ENCODE results near the gene OR52E4. TPM values are rescaled to one million over a fixed set of nuclear protein-coding genes. Genes with fewer than 3 reads are reported as not detected.

OR52E4 gene
- total and polyA plus RNA-seq, 2 of the 13 experiments (the other 11 are each of a cell fraction or from before 2014, with no cell fraction given) = not detected

- TF ChIP-seq, protein P1, sequence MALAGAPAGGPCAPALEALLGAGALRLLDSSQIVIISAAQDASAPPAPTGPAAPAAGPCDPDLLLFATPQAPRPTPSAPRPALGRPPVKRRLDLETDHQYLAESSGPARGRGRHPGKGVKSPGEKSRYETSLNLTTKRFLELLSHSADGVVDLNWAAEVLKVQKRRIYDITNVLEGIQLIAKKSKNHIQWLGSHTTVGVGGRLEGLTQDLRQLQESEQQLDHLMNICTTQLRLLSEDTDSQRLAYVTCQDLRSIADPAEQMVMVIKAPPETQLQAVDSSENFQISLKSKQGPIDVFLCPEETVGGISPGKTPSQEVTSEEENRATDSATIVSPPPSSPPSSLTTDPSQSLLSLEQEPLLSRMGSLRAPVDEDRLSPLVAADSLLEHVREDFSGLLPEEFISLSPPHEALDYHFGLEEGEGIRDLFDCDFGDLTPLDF (CRISPR knock-in tag; IDR thresholded peaks at IDR 0.05) = no peak
Measured at GRCh38 chr11:5837695-5838094, 42.7 kb upstream of the OR52E4 start (continued).

DNA sequence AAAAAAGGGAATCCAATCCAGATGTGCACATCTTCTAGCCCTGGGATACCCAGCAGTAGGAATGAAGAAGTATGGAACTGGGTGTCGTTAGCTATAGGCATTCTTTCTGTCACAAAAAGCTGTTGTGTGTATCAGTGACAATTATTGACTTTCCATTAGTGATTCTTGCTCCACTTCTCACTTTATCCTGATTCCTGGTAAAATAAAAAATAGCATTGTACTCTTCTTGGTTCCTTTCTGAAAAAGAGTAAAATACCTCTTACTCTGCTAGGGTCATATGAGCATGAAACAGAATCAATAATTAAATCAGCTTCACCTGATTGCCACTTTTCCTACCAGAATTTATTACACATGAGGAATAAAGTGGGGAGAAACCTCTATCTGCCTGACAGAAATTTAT, 38.6 kb upstream of the OR52E4 start, which contains the start of gene OR52E6:
Gene OR52E6 (minus strand): TSS at position 101 of the 400 bp plus-strand sequence. CDS start 0 bp downstream, at position 101.
- no peak within 1 kb of the TSS for H2AFZ ChIP-seq (ENCODE audit: low read length)
- no peak within 1 kb of the TSS for H3K4me3 ChIP-seq (replicated peaks in 1 of 3; ENCODE audit: insufficient read depth in 1 of 3, low read depth in 2 of 3, low read length in 3 of 3)
- ATAC-seq = no peak
- no peaks in the 10 kb centered on the region for H3K27me3 ChIP-seq (ENCODE audit: control insufficient read depth in 1 of 2, insufficient read depth in 2 of 2, low read length in 2 of 2)
- no peak within 1 kb of the TSS for H3K4me2 ChIP-seq (ENCODE audit: low read depth, low read length)
- H4K20me1 ChIP-seq (ENCODE audit: insufficient read depth, low read length) = no peaks in the 10 kb centered on the region
- no peak for DNase-seq (ENCODE audit: low spot score)
- CTCF ChIA-PET (ENCODE audit: low intra/inter-chr PET ratio, low total read pairs) = no interaction called here
- no peaks in the 10 kb centered on the region for H3K9me3 ChIP-seq (ENCODE audit: low read length)
- H3K79me2 ChIP-seq (ENCODE audit: insufficient read depth, low read length) = no peaks in the 10 kb centered on the region
- H3K4me1 ChIP-seq (ENCODE audit: insufficient read depth, low read length) = no peaks in the 10 kb centered on the region
- POLR2A ChIA-PET = no interaction called here
- in situ Hi-C loops (cut with HindIII; ENCODE audit: extremely low pct_ligation_motif_present, low pct_unique_long_range_greater_than_20kb) = no loop called here
- no peaks in the 10 kb centered on the region for H3K36me3 ChIP-seq (replicated peaks in 1 of 2; ENCODE audit: control insufficient read depth in 1 of 2, insufficient read depth in 2 of 2, low read length in 2 of 2)
- TF ChIP-seq ZNF609 (CRISPR knock-in tag; IDR thresholded peaks at IDR 0.05; ENCODE audit: borderline replicate concordance) (no peak), ZNF318 (CRISPR knock-in tag; IDR thresholded peaks at IDR 0.05) (no peak), ZNF225 (CRISPR knock-in tag; IDR thresholded peaks at IDR 0.05) (no peak), TCF12 (IDR thresholded peaks at IDR 0.05) (no peak), TCF12 (CRISPR knock-in tag; IDR thresholded peaks at IDR 0.05) (no peak), ZNF775 (CRISPR knock-in tag; IDR thresholded peaks at IDR 0.05; ENCODE audit: borderline replicate concordance) (no peak), TEAD2 (CRISPR knock-in tag; IDR thresholded peaks at IDR 0.05) (no peak)
- intact Hi-C loops (cut with micrococcal nuclease; ENCODE audit: unreplicated experiment) = no loop called here
- BruUV-seq (replicated peaks) = no TSS peak
- 0% methylated on average over 1 of the region's 1 CpG for WGBS (ENCODE audit: low lambda C conversion rate)
- H3K9ac ChIP-seq (ENCODE audit: insufficient read depth, low read depth, low read length) = no peak within 1 kb of the TSS
- H3K27ac ChIP-seq (ENCODE audit: extremely low read length, insufficient read depth, low read length) = no peak within 1 kb of the TSS
- no peak for FAIRE-seq

All from HepG2 (cell line).